GM19035 (cell line): ENCODE measurements around the gene UHRF1.
A peak's percentile ranks its signal among the peaks of the same experiment; 100 is the strongest.
"Not testable (repeated sequence)": the region's sequence is repeated elsewhere in the genome, so short reads cannot be mapped to it uniquely, and the experiment has no call there.

Experiments
- ATAC-seq: cut with Tn5 transposase; IDR thresholded peaks from one replicate; pipeline ENCODE4 v1.9.1; 2021; ENCODE audit not compliant: unreplicated experiment

The UHRF1 gene

DNA sequence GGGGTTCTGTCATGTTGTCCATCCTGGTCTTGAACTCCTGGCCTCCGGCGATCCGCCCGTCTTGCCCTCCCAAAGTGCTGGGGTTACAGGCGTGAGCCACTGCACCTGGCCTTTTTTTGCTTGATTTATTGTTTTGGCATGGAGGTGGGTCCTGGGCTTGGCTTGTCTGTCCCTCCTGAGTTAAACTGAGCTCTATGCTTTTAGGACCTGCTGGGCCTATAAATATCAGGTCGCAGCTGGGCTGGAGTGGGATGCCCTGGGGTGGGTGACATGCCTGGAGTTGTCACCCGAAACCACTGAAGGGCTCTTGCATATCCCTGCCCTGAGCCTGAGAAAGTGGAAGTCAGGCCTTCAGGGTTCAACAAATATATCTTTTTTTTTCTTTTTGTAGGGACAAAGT lies 12.2 kb upstream of the UHRF1 start:
- no peak for ATAC-seq

DNA sequence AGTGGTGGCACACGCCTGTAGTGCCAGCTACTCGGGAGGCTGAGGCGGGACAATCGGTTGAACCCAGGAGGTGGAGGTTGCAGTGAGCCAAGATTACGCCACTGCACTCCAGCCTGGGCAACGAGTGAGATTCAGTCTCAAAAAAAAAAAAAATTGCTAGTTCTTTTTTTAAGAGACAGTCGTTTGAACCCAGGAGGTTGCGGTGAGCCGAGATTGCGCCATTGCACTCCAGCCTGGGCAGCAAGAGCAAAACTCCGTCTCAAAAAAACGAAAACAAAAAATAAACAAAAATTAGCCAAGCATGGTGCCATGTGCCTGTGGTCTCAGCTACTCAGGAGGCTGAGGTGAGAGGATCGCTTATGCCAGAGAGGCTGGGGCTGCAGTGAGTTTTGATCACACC lies 8.4 kb upstream of the UHRF1 start:
- ATAC-seq: not testable (repeated sequence)

DNA sequence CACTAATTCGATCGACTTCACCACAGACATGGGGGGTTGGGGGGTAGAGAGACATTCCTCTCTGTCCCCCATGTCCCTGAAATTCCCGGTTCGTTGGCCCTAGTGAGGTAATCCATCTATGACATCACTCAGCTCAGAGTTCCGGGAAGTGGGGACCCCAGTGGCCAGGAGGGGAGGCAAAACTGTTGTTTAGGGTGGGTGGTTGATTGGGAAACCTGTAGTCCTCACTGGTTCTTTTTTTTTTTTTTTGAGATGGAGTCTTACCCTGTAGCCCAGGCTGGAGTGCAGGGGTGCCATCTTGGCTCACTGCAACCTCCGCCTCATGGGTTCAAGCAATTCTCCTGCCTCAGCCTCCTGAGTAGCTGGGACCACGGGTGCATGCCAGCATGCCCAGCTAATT lies 6.5 kb upstream of the UHRF1 start, which contains the start of gene ARRDC5:
TSS of gene ARRDC5 (minus strand) at position 101 of the 400 bp plus-strand sequence. CDS start at position 30, 71 bp downstream.
- ATAC-seq: no peak

DNA sequence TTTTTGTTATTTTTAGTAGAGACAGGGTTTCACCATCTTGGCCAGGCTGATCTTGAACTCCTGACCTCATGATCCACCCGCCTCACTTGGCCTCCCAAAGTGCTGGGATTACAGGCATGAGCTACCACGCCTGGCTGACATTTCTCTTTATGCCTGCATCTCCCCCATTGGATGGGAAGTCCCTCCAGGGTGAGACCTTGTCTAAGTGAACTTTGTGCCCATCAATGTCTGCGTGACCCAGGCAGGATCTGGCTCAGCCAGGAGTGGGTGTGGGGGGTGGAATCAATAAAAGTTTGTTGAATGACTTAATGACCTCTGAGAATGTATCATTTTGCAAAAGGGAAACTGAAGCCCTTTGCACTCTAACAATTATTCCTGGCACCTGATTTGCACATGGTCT lies 4.8 kb upstream of the UHRF1 start:
- no peak for ATAC-seq

DNA sequence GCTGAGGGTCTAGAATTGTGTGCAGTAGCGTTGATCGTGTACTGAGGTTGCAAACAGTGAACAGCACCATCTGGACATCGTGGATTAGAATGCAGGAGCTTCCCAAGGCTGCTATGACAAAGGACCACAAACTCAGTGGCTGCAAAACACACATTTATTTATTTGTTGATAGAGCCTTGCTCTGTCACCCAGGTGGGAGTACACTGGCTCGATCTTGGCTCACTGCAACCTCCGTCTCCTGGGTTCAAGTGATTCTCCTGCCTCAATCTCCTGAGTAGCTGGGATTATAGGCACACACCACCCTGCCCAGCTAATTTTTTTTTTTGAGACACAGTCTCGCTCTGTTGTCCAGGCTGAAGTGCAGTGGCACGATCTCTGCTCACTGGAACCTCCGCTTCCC lies 2.3 kb upstream of the UHRF1 start:
- ATAC-seq: no peak

DNA sequence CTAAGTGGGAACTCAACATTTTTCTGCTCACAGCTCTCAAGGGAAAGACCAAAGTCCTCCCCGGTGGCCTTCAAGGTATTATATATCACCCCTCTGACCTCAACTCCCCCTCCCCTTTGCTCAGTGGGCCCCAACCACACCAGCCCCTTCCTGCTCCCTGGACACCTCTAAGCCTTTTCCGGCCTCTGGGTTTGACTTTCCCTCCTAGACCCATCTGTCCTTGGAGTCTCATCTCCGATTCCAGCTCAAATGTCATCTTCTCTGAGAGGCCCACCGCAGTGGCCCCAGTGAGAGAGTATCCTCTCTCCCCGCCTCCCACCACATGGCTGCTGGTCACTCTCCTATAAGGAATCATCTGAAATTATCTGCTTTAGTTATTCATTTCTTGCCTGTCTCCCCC lies 941 bp upstream of the UHRF1 start:
- ATAC-seq: no peak

DNA sequence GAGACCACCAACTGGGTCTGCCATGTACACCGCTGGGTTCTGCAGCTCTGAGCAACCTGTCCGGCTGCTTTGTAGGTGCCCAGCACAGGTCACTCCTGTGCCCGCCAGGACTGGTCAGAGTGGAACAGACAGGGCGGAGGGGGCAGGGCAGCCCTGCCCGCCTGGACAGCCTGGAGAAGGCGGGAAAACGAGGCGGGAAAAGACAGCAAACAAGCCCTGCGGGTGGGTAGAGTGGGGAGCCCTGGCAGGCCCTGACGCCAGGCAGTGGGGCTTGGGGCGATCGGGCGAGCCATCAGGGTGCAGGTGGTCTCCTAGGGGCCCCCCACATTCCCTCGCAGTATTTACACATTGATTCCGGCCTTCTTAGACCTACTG lies 533 bp upstream of the UHRF1 start:
- no peak for ATAC-seq

DNA sequence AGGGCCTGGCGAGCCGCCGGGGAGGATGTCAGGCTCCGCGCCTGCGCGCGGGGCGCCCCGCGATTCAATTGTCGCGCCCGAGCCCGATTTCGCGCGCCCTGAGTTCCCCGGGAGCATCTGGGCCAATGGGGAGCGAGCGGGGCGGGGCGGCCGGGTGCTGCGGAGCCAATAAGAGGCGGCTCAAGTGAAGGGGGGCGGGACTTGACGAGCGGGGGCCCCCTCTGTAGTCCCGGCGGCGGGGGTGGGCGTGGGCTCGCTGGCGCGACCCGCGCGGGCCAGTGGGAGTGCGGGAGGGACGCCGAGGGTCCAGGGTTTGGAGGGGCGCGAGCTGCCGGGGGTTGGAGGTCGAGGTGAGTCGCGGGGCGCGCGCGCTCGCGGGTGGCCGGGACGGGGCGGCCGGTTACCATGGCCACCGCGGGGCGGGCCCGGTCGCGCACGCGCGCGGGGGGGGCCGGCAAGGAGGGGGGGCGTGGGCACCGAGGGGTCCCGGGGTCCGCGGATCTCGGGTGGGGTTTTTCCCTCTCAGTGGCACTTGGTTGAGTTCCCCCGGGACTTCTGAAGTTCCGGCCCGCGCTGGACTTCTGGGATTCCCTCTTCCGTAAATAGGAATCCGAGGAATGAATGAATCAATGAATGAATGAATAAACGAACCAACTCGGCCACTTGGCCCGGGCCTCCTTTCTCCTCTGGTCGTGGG lies 744 bp downstream of the UHRF1 start:
- ATAC-seq: peak; percentile 78

DNA sequence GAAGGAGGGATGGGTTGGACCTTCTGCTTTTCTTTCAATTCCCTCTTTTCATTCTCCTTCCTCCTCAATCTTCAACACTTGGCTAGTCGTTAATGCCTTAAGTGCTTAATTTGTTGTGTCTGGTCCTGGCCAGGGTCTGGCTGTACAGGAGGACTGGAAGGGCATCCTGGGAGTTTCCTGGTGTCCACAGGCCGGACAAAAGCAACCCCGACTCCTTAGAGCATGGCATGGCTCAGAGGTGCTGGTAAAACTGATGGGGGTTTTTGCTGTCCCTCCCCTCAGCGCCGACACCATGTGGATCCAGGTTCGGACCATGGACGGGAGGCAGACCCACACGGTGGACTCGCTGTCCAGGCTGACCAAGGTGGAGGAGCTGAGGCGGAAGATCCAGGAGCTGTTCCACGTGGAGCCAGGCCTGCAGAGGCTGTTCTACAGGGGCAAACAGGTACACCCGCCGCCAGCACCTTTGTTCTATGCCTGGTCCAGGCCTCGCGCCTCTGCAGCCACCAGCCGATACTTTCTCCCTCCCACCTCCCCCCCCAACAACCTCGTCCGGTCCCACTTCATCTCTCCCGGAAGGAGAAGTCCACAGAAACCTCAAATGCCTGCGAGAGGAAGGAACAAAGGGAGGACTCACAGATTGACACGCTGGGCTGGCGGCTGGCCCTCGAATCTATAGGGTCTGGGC lies 1.4 kb downstream of the UHRF1 start:
- ATAC-seq: no peak

DNA sequence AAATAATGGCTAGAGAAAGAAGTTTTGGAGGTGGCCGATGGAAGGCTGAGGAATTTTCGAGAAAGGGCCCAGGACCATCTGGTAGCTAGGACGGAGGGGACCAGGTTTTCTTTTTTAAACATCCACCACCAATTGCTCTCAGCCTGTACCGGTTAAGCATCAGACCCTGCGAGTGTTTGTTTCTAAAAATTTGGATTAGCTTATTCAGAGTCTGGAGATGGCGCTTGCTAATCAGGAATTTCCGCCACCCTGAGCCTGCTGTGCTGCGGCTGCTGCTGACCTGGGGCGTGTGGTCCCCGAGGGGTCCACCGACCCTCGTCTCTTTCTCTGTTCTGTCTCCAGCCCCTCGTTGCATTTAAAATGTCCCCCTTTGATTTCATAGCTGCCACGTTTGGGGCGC lies 2.0 kb downstream of the UHRF1 start:
- no peak for ATAC-seq

DNA sequence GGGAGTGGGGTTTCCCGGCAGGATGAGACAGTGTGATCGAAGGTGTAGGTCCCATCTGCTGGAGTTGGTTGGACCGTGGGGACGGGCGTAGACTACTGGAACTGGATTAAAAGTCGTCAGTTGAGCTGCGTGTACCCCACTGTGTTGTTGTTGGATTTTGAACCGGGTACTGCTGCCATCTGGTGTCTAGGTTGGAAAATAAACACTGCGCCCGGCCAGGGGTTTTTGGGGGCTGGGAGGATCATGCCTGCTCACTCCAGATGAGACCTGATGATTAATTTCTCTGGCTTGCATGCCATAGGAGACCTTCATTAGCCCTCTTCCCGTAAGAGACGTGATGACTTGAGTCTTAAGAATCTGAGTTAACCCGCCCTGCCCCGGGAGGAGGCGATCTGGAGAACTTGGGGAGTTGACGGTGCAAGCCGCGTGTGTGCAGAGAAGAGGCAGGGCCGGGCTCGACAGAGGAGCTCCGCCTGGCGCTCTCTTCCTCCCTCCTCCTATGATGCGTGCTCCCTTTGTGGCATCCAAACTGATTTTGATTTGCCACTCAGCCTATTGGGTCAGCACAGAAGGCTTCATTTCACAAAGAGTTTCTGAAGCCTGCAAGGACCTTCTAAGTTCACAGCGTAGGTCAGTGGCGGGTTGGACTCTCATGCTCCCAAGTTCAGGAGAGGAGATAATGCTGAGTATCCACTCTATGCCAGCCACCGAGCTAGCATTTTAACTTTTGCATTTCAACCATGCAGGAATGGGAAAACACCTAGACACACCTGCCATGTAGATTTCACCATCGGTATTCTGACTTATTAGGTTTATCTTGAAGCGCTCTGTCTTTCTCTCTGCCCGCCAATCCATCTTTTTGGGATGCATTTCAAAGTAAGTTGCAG lies 2.7 kb downstream of the UHRF1 start:
- no peak for ATAC-seq

DNA sequence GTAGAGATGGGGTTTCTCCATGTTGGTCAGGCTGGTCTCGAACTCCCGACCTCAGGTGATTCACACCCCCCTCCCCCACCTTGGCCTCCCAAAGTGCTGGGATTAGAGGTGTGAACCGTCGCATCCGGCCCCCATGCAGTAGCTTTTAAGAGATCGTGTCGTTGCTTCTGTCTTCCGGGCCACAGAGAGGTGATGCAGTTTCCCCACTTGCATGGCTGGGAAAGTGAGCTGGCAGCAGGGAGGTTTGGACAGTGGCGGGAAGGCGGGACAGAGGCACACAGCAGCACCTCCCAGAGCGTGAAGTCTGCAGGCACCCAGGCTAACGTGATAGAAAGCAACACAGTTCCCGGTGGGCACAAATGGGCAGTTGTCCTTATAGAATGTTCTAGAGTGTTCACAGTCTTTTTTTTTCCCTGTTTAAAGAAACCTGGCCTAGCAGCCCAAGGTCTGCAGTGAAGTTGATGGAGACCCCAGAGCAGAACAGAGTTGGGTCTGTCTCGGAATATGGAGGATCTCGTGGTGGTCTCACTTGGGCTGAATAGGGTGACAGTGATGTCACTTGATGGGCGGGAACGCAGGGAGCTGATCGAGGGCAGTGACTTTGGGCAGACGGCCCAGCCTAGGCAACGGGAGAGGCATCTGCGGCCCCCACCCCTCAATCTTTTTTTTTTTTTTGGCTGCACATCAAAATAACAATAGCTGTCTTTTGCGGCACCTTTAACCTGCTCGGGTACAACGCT lies 4.9 kb downstream of the UHRF1 start:
- no peak for ATAC-seq

DNA sequence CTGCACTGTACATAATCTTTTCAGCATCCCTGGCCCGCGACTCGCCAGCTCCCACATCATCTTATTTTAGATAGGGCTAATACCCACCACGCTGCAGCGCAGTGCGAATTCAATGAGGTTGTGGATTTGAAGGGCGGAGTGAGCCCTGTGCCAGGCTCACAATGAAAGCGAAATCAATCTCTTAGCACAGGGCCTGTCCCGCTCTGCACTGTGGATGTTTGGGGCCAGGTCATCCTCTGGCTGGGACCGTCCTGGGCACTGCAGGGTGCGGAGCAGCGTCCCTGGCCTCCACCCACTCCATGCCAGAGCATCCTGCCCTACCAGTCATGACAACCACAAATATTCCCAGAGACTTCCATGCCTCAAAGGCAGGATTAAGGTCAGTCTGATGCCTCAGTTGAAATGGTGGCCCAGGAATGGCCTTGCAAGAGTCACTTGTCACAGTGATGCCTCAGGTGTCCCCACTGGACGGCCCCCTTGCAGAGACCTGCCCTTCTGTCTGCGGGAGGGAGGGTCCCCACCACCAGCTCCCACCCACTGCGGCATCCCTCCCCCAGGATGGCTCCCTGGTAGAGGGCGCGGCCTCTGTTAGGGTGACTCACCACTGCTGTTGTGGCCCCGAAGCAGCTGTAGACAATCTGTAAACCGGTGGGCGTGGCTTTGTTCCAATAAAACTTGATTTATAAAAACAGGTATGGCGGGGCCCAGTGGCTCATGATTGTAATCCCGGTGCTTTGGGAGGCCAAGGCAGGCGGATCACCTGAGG lies 5.6 kb downstream of the UHRF1 start:
- ATAC-seq: no peak

DNA sequence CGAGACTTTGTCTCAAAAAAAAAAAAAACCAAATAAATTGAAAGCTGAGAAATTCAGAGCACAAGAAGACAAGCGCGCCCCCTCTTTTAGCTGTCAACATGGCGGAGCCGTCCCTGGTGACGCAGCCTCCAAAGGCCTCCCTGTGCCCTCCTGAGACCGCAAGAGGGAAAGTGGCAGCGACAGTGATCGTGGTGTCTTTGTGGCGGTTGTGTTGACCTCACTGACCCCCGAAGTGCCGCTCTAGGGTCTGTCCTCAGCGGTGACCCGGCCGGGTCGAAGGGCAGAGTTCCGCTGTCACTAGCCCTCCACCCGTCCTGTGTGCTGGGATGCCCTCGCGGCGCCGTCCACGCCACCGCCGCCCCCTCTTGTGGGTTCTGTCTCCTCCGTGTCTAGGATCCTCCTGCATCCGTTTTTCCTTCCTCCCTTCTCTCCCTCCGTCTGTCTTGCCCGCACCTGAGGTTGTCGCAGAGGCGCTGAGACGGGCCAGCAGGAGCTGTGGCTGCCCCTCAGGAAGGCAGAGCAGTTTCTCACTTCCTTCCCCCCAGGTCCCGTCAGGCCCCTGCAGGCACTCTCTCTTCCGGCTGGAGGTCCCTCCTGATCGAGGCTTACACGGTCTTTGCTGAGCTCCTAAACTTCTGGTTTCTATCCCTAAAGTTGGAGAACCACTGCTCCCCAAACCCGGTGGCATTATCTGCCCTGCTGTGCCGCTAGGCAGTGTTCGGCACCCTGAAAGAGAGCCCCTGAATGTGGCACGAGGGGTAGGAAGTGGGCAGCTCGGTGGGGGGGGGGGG lies 7.2 kb downstream of the UHRF1 start:
- no peak for ATAC-seq

DNA sequence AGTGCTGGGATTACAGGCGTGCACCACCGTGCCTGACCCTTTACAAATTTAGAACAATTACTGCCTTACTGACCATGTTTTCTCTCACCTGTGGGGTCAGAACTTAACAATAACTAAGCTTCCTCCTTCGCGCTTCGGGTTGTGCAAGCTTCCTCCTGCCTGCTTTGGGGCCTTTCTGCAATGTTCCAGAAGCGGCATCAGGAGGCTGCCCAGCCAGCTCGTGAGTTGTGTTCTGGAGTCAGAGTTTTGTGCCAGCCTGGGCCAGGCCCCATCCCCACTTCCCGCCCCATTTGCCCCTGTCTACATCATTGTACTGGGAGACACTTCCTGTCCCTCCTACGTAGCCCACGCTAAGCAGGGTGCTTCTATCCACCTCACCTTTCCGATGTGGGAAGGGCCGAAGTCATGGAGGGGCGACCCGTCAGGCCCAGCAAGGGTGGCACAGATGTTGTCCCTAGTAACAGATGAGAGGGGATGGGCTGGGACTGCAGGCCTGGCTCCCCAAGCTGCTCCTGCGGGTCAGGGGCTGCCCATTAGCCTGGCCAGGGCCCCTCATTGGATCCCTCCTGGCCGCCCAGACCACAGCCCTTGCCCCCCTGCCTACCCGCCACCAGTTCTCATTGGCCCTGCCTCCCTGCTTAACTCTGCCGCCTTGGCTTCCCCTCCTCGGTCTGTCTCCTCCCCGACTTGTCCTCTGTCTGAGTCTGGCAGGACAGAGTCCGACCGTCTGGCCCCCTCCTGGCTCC lies 13.4 kb downstream of the UHRF1 start:
- ATAC-seq: no peak

DNA sequence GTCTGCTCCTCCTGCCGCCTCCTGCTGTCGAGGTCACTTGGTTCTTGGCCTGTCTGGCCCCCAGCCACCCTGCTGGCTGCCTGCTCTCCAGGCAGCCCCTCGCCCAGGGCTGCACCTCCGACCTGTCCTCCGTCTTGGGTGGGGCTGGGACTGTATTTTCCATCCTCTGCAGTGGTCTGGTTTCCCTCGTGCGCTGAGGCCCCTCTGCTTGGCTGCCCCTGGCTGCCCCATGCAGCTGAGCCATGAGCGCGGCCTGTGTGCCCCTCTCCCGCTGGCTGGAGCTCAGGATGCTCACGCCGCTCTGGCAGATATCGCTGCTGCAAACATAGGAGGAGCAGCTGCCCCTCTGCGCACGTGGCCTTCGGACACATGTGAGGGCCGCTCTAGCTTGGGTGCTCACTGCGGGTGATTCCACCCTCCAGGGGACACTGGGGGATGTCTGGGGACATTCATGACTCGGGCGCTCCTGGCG lies 14.0 kb downstream of the UHRF1 start:
- ATAC-seq: no peak

DNA sequence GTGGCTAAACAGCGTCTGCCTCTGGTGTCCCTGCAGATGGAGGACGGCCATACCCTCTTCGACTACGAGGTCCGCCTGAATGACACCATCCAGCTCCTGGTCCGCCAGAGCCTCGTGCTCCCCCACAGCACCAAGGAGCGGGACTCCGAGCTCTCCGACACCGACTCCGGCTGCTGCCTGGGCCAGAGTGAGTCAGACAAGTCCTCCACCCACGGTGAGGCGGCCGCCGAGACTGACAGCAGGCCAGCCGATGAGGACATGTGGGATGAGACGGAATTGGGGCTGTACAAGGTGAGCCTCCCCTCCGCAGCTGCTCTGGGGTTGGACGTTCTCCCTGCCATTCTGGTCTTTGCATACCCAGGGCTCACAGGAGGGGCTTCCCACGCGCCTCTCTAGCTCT lies 19.9 kb downstream of the UHRF1 start:
- no peak for ATAC-seq

DNA sequence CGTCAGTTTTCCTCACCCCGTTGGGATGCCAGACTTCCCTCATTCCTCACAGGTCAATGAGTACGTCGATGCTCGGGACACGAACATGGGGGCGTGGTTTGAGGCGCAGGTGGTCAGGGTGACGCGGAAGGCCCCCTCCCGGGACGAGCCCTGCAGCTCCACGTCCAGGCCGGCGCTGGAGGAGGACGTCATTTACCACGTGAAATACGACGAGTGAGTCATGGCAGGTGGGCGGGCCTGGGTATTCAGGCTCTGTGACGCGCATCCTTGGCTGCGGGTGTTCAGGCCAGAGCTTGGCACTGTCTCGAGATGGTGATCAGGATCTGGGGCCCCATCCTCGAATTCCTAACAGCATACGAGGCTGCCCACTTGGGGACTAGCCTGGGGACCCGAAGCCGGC lies 21.4 kb downstream of the UHRF1 start:
- ATAC-seq: no peak

DNA sequence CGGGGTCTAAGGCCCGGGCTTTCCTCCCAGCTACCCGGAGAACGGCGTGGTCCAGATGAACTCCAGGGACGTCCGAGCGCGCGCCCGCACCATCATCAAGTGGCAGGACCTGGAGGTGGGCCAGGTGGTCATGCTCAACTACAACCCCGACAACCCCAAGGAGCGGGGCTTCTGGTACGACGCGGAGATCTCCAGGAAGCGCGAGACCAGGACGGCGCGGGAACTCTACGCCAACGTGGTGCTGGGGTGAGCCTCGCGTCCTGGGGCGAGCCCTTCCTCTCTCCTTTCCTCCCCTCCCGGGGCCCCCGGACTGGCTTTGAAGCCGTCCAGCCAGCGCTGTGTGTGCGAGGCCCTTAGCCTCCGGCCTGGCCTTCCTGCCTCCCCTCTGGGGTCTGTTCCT lies 23.4 kb downstream of the UHRF1 start:
- no peak for ATAC-seq
